OCI-LY3 (cell line): ENCODE results near the gene BMAL1.

ENCODE experiments used
- CTCF ChIP-seq: fragments of 200-600, 300-600 bp; sonication (generic); IDR thresholded peaks from 2 replicates; pipeline ENCODE4 v1.5.1; 2014; ENCODE audit warnings: antibody characterized with exemption, low read length, low read depth
- EZH2phosphoT487 ChIP-seq: fragments of 200-600 bp; shearing (Covaris generic); IDR thresholded peaks from 2 replicates; pipeline ENCODE4 v1.6.1; 2018; ENCODE audit warnings: antibody characterized with exemption, mixed run types, low read depth

GRCh38 chr11:13279487-13279834 is 1.9 kb downstream of the BMAL1 start:
- TF ChIP-seq CTCF (no peak), EZH2phosphoT487 (no peak)
